A549 (cell line): ENCODE results near the gene EDIL3.

Experiments
- BHLHE40 ChIP-seq: IDR thresholded peaks from 2 replicates; pipeline ENCODE4 v1.6.1; 2012; ENCODE audit warnings: low read depth, low read length, inconsistent platforms
- CBX8 ChIP-seq: fragments of 200-600 bp; sonication (generic); IDR thresholded peaks from 2 replicates; pipeline ENCODE4 v1.6.1; 2016
- ESRRA ChIP-seq: fragments of 150-350 bp; IDR thresholded peaks from 2 replicates; pipeline ENCODE4 v1.6.1; 2014; ENCODE audit warnings: mild to moderate bottlenecking, low read length, borderline replicate concordance
- HOXB5 ChIP-seq: fragments of 250-450 bp; sonication (Bioruptor Pico); IDR thresholded peaks from 2 replicates; pipeline ENCODE4 v1.5.0; 2020; ENCODE audit warnings: mild to moderate bottlenecking, moderate library complexity
- JUN ChIP-seq, 2 experiments: fragments of >200 bp; sonication (Bioruptor Twin); formaldehyde crosslinking; IDR thresholded peaks; 2 replicates in 1 of 2; 3 replicates in 1 of 2; pipeline ENCODE4 v1.6.1; 2016 to 2017
- KDM1A ChIP-seq: fragments of 200-600 bp; sonication (generic); IDR thresholded peaks from 2 replicates; pipeline ENCODE4 v1.6.1; 2016; ENCODE audit warnings: low read depth, mild to moderate bottlenecking
- NR3C1 ChIP-seq: fragments of >200 bp; sonication (Bioruptor Twin); formaldehyde crosslinking; IDR thresholded peaks from 3 replicates; pipeline ENCODE4 v1.6.1; 2017
- POLR2A ChIP-seq: IDR thresholded peaks from 2 replicates; pipeline ENCODE4 v1.6.1; 2012; ENCODE audit warnings: mild to moderate bottlenecking, low read length
- RFX5 ChIP-seq: fragments of 450-650 bp; IDR thresholded peaks from 2 replicates; pipeline ENCODE4 v1.7.1; 2014; ENCODE audit warnings: antibody characterized with exemption, mild to moderate bottlenecking, moderate library complexity
- SREBF2 ChIP-seq: fragments of 450-650 bp; IDR thresholded peaks from 2 replicates; pipeline ENCODE4 v1.6.1; 2014; ENCODE audit warnings: mild to moderate bottlenecking, moderate library complexity
- TF ChIP-seq, protein P1 (sequence below): fragments of >200 bp; sonication (Bioruptor Twin); formaldehyde crosslinking; IDR thresholded peaks from 3 replicates; pipeline ENCODE4 v1.5.1; 2016
- TF ChIP-seq, protein P2 (sequence below): IDR thresholded peaks from 2 replicates; pipeline ENCODE4 v1.6.1; 2012
- TF ChIP-seq, protein P3 (sequence below): IDR thresholded peaks from 2 replicates; pipeline ENCODE4 v1.6.1; 2012; ENCODE audit warnings: low read depth, borderline replicate concordance

DNA sequence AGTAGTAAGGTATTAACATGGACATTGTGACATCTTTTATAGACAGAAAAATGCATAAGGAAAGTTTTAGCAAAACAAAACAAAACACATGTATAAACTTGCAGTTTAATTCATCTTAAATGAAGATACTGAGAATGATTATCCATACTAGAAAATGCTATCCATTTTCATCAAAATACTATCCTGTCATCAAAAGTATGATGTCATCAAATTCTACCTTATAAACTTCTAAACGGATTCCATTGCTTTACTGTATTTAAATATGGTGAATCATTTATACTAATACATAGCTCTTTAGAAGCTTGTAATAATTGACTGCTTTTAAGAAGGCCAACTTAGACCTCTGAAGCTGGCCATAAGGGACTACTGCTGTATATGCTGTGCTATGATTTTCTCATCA lies 221.0 kb downstream of the EDIL3 start:
- TF ChIP-seq, protein P1, sequence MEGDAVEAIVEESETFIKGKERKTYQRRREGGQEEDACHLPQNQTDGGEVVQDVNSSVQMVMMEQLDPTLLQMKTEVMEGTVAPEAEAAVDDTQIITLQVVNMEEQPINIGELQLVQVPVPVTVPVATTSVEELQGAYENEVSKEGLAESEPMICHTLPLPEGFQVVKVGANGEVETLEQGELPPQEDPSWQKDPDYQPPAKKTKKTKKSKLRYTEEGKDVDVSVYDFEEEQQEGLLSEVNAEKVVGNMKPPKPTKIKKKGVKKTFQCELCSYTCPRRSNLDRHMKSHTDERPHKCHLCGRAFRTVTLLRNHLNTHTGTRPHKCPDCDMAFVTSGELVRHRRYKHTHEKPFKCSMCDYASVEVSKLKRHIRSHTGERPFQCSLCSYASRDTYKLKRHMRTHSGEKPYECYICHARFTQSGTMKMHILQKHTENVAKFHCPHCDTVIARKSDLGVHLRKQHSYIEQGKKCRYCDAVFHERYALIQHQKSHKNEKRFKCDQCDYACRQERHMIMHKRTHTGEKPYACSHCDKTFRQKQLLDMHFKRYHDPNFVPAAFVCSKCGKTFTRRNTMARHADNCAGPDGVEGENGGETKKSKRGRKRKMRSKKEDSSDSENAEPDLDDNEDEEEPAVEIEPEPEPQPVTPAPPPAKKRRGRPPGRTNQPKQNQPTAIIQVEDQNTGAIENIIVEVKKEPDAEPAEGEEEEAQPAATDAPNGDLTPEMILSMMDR: no peak
- TF ChIP-seq POLR2A: no peak
- no peak for TF ChIP-seq KDM1A
- TF ChIP-seq SREBF2: no peak
- TF ChIP-seq CBX8: no peak
- TF ChIP-seq, protein P2, sequence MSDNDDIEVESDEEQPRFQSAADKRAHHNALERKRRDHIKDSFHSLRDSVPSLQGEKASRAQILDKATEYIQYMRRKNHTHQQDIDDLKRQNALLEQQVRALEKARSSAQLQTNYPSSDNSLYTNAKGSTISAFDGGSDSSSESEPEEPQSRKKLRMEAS: no peak
- TF ChIP-seq JUN (IDR thresholded peaks at IDR 0.05): no peak
- TF ChIP-seq, protein P3, sequence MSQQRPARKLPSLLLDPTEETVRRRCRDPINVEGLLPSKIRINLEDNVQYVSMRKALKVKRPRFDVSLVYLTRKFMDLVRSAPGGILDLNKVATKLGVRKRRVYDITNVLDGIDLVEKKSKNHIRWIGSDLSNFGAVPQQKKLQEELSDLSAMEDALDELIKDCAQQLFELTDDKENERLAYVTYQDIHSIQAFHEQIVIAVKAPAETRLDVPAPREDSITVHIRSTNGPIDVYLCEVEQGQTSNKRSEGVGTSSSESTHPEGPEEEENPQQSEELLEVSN: no peak
- no peak for TF ChIP-seq RFX5
- TF ChIP-seq ESRRA: no peak
- no peak for TF ChIP-seq NR3C1
- TF ChIP-seq HOXB5: no peak
- TF ChIP-seq BHLHE40: no peak
